Peyer's patch (tissue), 4 donors: ENCODE data around the gene CACNA1G. TPM values are rescaled to one million over a fixed set of nuclear protein-coding genes. Genes with fewer than 3 reads are reported as not detected.

ENCODE experiments used
- DNase-seq, 3 donors: peaks; one replicate each; pipeline ENCODE4 v3.0.0-alpha.2; 2017 to 2019
- H3K27ac ChIP-seq, 4 donors: fragments of 200-600 bp; sonication (generic); one replicate each; pipeline ENCODE4 v1.5.1; 2016 to 2019
- H3K27me3 ChIP-seq, 2 donors: fragments of 200-600 bp; sonication (generic); one replicate each; pipeline ENCODE4 v1.5.1; 2019
- H3K36me3 ChIP-seq, 3 donors: fragments of 200-600 bp; sonication (generic); one replicate each; pipeline ENCODE4 v1.5.1; 2016 to 2019
- H3K4me1 ChIP-seq, 4 donors: fragments of 200-600 bp; sonication (generic); one replicate each; pipeline ENCODE4 v1.5.1; 2016 to 2019
- H3K4me3 ChIP-seq, 4 donors: fragments of 200-600 bp; sonication (generic); 1 replicate in 3 of 4; 2 replicates in 1 of 4; pipeline ENCODE4 v1.5.1; 2016 to 2019; ENCODE audit warnings: mild to moderate bottlenecking in 1 of 4
- H3K9me3 ChIP-seq, 4 donors: fragments of 200-600 bp; sonication (generic); one replicate each; pipeline ENCODE4 v1.5.1; 2016 to 2019; ENCODE audit warnings: mild to moderate bottlenecking in 1 of 4
- CTCF ChIP-seq, 6 experiments: fragments of 450-650 bp in 4 of 6; fragments of 200-600 bp in 2 of 6; sonication (generic) in 1 of 6; IDR thresholded peaks; one replicate each; pipeline ENCODE4 v1.5.1; 2017 to 2019; ENCODE audit warnings: antibody characterized with exemption in 6 of 6, mild to moderate bottlenecking in 3 of 6, moderate library complexity in 1 of 6
- POLR2A ChIP-seq, 2 donors: fragments of 450-650 bp; IDR thresholded peaks; one replicate each; pipeline ENCODE4 v1.5.1; 2017; ENCODE audit warnings: antibody characterized with exemption in 2 of 2, mild to moderate bottlenecking in 2 of 2, moderate library complexity in 2 of 2
- total RNA-seq, 4 donors: library from RNA; depleted of rRNA; stranded (reverse); fragments of >200 nt; gene quantifications; one replicate each; pipeline ENCODE4 v1.1.0, GENCODE V29; 2016

CACNA1G gene
- total RNA-seq, 4 donors from 2014 or later = not detected

DNA sequence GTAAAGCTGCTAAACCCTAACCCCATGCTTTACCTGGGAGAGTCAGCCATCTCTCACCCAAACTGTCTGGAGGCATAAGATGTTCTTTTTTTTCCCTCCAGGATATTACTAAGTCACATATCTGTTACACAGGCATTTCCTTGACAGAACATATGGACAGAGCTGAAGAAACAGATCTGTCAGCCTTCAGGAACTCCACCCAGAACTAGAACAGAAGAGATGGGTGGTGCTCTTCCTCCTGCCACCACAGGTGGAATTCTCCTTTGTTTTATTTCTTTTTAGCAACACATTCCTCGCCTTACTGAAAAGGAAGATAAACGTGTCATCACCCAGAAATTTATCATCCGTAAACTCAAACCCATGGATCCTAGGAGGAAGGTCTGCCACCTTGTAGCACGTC lies 43.5 kb upstream of the CACNA1G start:
- Histone ChIP-seq H3K27ac (no peak overlapping the region), H3K36me3 (no peaks in the 10 kb centered on the region), H3K4me1 (peaks cover 0 to 9% (median 0%) of the 10 kb centered on the region in 4 donors), H3K4me3 (no peak overlapping the region), H3K27me3 (no peaks in the 10 kb centered on the region), H3K9me3 (no peaks in the 10 kb centered on the region)
- TF ChIP-seq CTCF (IDR thresholded peaks at IDR 0.05) = no peak
- TF ChIP-seq POLR2A (IDR thresholded peaks at IDR 0.05) = no peak
- no peak for DNase-seq

- H3K27ac ChIP-seq = no peak overlapping the region
- TF ChIP-seq CTCF (IDR thresholded peaks at IDR 0.05) (no peak), POLR2A (IDR thresholded peaks at IDR 0.05) (no peak)
- no peaks in the 10 kb centered on the region for H3K36me3 ChIP-seq
- H3K4me3 ChIP-seq = no peak overlapping the region
- no peaks in the 10 kb centered on the region for H3K27me3 ChIP-seq
- peaks cover 0 to 1% (median 0%) of the 10 kb centered on the region in 4 donors for H3K4me1 ChIP-seq
- H3K9me3 ChIP-seq = no peaks in the 10 kb centered on the region
- no peak for DNase-seq
These were observed 42.8 kb upstream of the CACNA1G start for GRCh38 chr17:50517504-50518383.

- TF ChIP-seq CTCF (IDR thresholded peaks at IDR 0.05) = no peak
- TF ChIP-seq POLR2A (IDR thresholded peaks at IDR 0.05) = no peak
- Histone ChIP-seq H3K4me1 (no peaks in the 10 kb centered on the region), H3K4me3 (no peak overlapping the region), H3K27me3 (no peaks in the 10 kb centered on the region), H3K36me3 (no peaks in the 10 kb centered on the region), H3K27ac (no peak overlapping the region), H3K9me3 (no peaks in the 10 kb centered on the region)
- DNase-seq = no peak
These were observed 42.0 kb upstream of the CACNA1G start for GRCh38 chr17:50518384-50519023.

DNA sequence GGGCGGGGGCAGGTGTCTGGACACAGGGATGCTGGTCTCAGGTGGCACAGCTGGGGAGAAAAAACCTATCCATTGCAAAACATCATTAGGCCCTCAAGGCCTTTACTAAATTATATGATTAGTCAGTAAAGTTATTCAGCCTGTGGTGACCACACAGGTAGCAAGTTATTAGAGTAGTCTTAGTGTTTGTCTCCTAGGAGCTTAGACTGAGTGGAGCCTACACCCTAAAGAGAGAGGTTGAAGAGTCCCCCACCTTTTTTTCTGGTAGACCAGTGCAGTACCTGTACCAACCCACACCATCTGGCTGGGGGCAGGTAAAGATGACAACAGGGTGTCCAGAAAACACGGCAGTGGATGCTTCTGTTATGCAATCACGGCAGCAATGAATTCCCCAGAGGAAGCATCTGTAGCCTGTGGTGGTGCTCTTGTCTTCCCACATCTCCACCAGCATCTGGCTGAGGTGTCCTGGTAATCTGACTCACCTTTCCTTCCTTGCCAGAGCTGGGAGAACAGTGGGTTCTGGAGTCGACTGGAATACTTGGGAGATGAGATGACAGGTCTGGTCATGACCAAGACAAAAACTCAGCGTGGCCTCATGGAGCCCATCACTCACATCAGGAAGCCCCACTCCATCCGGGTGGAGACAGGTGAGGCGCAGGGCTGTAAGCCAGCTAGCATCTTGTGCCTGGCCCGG lies 41.2 kb upstream of the CACNA1G start:
- H3K4me1 ChIP-seq = no peaks in the 10 kb centered on the region
- no peak overlapping the region for H3K4me3 ChIP-seq
- H3K36me3 ChIP-seq = no peaks in the 10 kb centered on the region
- DNase-seq = no peak
- no peaks in the 10 kb centered on the region for H3K9me3 ChIP-seq
- no peak for TF ChIP-seq POLR2A (IDR thresholded peaks at IDR 0.05)
- no peak for TF ChIP-seq CTCF (IDR thresholded peaks at IDR 0.05)
- H3K27me3 ChIP-seq = no peaks in the 10 kb centered on the region
- H3K27ac ChIP-seq = no peak overlapping the region

DNA sequence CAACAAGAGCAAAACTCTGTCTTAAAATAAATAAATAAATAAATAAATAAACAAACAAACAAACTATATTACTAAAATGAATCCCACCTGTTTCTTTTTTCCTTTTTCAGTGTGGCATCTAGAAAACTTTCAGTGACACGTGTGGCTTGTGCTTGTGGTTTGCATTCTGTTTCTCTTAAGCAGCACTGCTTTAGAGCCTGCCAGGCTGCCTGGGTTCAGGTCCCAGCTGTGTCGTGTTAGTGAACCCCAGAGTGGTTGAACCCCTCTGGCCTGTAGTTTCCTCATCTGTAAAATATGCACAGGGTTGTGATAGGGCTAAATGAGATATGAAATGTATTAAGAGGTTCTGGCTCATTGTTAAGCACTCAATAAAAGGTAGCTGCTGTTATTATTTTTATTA lies 40.0 kb upstream of the CACNA1G start:
- Histone ChIP-seq H3K36me3 (no peaks in the 10 kb centered on the region), H3K4me3 (no peak overlapping the region), H3K27ac (no peak overlapping the region), H3K27me3 (no peaks in the 10 kb centered on the region), H3K9me3 (no peaks in the 10 kb centered on the region), H3K4me1 (no peaks in the 10 kb centered on the region)
- no peak for DNase-seq
- TF ChIP-seq CTCF (IDR thresholded peaks at IDR 0.05) (no peak), POLR2A (IDR thresholded peaks at IDR 0.05) (no peak)
